Neural cell (in vitro differentiated cells): ENCODE measurements around the gene CDK6.

Experiments used
- POLR2AphosphoS5 ChIP-seq: IDR thresholded peaks from 2 replicates; pipeline ENCODE4 v1.6.1; 2012
- TAF1 ChIP-seq: IDR thresholded peaks from 2 replicates; pipeline ENCODE4 v1.6.1; 2012; ENCODE audit warnings: low read depth

GRCh38 chr7:92699560-92699959 lies 136.8 kb downstream of the CDK6 start:
- no peak for TF ChIP-seq TAF1
- TF ChIP-seq POLR2AphosphoS5 = no peak
